HG03520 (cell line): ENCODE measurements around the gene CREB3L2.
"Not testable (repeated sequence)": the region's sequence is repeated elsewhere in the genome, so short reads cannot be mapped to it uniquely, and the experiment has no call there.

Experiments used
- ATAC-seq: cut with Tn5 transposase; IDR thresholded peaks from one replicate; pipeline ENCODE4 v1.9.1; 2021; ENCODE audit warnings: mild to moderate bottlenecking, moderate library complexity; ENCODE audit not compliant: unreplicated experiment

CREB3L2 gene

DNA sequence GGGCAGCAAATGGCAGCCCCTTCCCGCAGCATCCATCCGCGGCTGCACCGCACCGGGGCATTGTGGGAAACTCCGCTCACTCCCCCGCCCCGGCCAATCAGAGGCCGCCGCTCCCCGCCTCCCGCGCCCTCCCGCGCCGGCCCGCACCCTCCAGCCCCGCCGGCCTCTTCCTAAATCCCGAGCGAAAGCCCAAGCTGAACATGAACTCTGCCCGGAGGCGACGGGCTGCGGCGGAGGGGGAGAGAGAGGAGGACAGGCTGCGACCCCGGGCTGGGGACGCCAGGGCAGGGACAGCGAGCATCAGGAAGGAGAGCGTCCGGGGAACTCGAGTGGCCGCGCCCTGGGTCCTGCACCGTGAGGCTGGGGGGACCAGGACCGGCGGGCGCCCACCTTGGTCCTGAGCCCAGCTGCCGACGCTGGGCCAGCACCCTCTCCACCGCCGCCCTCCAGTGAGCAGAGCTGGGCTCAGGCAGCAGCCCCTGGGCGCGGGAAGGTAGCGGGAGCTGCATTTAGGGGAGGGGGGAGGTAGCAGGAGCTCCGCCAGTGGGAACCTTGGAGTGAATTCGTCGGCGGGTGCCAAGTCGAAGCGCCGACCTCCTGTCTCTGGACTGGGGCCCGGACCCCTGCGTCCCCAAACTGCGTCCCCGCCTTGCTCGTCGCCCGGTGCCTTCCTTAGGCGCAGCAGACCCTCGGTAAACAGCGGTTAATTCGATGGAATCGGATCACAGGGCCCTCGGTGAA lies 154.9 kb downstream of the CREB3L2 start, which contains the start of gene DGKI:
Gene DGKI, minus strand, starts transcription at position 148 of the 741 bp plus-strand sequence.
- ATAC-seq: peak; percentile 37

DNA sequence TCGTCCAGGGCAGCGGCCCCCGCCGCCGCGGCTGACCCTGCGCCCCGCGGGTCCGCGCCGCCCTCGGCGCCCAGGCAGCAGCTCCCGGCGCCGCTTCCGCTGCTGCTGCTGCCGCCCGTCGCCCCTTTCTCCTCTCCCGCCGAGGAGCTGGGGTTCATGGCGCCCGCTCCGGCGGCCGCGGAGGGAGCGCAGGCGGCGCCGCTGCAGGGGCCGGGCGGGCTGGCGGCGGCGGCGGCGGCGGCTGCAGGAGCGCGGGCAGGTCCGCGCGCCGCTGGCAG lies 155.4 kb downstream of the CREB3L2 start:
- no peak for ATAC-seq

DNA sequence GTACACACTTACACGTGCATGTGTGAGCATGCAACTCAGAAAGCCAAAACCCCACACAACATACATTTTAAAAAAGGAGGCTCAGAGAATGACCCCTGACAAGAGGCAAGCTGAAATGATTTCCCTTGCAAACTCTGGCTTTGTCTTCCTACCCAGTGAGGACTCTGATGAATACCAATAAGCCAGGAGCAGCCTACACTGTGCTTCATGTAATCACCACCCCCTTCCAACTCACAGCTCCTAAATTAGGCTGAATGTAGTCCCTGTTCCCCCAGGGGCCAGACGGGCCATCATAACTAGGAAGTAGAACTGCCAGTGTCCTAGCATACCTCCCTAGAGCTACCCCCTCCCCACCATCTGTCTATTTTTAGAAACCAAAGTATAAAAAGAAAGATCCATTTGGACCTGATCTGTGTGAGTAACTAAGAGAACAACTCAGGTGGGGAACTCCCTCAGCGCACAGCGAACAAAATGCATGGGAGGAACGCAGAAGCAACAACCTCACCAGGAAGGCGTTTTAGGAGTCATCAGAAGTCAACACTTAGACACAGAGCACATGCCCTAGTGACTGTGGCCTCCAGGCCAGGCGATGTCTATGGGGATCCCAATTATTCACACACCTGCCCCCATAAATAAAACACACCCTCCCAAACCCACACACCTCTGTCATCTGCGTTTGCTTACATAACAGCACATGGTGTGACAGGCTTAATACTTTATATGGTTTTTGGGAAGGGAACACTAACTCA lies 157.0 kb downstream of the CREB3L2 start:
- no peak for ATAC-seq

DNA sequence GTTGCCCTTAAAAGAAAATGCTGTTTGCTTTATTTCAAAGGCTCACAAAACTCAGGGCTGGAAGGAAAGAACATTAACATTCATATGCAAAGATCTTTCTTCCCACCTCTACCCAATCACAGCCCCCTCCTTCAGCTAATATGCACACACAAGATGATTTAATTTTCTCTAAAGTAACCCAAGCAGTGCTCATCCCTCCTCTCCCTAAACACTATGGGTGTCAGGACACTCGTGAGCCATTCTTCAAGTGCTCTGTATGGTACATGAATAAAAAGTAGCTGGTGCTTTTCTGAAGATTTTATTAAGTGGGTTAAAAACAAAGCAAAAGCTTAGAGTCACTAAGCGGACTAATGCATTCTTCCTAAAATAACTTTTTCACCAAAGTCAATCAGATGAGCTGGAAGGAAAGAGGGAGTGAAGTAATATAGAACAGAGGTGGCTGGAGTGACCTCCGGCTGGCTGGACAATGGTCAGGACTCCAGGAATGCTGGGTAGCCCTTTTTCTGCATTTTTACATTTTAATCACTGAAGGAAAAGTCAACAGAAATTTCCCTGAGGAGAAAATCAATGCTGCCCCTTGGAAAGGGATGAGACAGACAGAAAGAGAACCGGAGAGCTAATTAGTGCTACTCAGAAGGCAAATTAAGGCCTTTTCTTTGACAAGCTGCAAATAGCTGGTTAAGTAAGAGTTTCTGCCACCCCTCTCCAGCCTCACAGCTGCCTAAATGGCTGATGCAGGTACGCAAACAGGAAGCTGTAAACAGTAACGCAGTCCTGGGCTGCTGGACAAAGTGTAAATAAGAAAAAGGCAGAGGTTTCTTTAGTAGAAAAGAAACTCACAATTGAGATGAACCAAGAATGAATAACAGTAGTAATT lies 161.7 kb downstream of the CREB3L2 start:
- no peak for ATAC-seq

DNA sequence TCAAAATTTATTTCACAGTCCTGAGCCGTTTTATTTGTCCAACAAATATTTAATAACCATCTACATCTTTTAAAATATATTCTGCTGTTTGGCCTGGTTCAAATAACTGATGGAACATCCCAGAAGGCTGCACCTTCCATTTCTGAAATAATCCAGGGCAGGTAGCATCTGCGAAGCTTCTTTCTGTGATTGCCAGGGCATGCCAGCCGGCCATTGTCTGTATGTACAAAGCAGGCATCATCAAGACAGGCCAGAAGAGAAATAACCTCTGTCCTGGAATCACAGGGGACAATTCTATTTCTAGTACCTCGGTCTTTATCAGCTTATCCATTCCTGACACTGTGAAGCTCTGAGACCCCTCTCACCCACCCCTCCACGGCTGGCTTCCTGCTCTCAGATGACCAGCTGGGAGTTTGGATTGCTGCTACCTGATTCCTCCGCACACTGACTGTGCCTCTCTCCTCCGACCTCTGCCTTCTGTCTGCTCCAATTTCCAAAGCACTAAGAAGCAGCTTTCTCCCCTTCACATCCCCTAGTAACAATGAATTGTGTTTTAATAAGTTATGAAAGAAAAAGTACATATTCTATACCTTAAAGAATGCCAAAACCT lies 163.1 kb downstream of the CREB3L2 start:
- no peak for ATAC-seq

DNA sequence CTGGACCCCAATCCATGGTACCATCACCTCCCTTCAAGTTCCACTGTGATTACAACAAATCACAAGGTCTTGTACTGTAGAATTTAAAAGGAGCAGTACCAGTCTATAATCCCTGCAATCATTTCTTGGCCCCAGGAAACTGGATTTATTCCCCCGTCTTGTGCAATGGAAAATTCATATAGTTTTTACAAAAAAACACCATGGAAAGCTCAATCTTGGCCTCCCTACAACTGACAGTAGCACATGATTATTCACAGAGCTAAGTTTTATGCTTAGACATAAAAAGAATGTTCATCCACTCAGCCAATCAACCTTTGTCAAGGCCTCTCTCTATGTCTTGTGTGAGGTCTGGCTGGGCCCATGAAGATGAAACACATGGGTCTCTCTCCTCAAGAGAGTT lies 165.3 kb downstream of the CREB3L2 start:
- no peak for ATAC-seq

DNA sequence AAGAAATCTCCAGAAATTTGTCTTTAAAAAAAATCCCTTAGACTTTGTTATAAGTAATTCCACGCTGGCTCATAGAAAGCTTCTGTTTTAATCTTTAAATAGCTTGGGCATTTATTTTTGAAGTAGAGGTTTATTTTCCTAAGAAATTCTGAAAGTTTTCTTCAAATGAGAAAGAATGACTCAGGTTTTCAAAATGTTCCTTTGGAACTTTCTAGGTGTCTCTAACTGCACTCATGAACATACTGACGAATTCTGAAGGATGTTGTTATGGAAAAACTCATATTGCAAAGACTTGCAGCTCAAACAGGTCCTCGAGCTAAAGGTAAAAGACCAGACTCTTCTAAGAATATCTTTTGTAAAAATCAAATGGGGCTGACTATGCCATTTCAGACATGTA lies 165.8 kb downstream of the CREB3L2 start:
- no peak for ATAC-seq

DNA sequence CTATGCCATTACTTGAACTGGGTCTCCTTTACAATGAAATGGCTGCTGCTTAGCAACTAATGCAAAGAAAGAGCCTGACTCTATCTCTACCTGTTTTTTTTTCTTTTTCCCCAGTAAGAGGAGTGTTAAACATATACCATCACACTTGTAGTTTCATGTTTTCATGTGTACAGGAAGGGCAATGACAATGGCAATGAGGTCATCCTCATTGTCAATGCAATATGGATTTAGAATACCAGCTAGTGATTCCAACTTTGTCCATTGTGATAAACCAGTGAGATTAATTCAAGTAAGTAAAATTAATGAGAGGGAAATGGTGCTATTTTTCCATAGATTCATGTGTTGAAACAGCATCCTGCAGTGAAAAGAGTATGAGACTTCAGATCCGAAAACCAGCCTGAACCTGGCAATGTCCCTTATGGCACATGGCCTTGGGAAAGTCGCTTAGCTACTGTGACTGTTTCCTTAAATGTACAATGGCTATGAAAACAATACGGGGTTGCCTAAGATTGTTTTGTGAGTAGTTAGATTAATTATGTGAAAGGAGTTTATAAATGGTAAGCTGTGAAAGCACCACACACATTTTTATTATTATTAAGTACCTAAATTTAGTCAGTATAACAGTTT lies 166.3 kb downstream of the CREB3L2 start:
- no peak for ATAC-seq

DNA sequence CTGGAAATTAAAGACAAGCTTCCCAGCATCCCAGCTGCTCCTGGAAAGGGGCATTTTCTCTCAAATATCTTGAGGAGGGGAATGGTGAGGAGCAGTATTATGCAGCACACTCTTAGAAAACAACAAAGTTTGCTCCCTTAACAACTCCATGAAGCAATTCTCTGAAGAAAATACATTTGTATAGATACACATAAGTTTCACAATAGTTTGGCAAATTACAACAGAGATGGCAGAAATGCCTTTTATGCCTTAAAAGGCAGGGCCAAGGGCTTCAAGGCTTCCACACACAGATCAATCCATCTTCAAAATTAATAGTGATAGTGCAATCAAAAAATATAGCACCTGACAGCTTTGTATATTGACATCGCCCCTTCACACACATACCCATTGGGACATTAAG lies 167.3 kb downstream of the CREB3L2 start:
- ATAC-seq: no peak

DNA sequence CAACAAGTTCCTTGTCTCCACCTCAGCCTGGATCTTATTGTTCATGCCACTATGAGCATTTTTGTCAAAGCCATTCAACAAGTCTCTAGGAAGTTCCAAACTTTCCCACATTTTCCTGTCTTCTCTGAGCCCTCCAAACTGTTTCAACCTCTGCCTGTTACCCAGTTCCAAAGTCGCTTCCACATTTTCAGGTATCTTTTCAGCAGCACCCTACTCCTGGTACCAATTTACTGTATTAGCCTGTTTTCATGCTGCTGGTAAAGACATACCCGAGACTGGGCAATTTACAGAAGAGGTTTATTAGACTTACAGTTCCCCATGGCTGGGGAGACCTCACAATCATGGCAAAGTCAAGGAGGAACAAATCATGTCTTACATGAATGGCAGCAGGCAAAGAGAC lies 168.9 kb downstream of the CREB3L2 start:
- ATAC-seq: not testable (repeated sequence)

DNA sequence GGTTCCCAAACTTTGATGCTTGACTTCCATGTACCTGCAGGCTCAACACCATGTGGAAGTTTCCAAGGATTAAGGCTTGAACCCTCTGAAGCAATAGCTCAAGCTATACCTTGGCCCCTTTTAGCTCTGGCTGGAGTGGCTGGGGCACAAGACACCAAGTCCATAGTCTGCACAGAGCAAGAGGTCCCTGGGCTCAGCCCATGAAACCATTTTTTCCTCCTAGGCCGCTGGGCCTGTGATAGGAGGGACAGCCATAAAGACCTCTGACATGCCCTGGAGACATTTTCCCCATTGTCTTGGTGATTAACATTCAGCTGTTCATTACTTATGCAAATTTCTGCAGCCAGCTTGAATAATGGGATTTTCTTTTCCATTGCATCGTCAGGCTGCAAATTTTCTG lies 169.5 kb downstream of the CREB3L2 start:
- no peak for ATAC-seq

DNA sequence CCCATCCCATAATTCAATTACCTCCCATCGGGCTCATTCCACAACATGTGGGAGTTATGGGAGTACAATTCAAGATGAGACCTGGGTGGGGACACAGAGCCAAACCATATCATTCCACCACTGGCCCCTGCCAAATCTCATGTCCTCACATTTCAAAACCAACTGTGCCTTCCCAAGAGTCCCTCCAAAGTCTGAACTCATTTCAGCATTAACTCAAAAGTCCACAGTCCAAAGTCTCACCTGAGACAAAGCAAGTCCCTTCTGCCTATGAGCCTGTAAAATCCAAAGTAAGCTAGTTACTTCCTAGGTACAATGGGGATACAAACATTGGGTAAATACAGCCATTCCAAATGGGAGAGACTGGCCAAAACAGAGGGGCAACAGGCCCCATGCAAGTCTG lies 170.3 kb downstream of the CREB3L2 start:
- not testable (repeated sequence) for ATAC-seq

DNA sequence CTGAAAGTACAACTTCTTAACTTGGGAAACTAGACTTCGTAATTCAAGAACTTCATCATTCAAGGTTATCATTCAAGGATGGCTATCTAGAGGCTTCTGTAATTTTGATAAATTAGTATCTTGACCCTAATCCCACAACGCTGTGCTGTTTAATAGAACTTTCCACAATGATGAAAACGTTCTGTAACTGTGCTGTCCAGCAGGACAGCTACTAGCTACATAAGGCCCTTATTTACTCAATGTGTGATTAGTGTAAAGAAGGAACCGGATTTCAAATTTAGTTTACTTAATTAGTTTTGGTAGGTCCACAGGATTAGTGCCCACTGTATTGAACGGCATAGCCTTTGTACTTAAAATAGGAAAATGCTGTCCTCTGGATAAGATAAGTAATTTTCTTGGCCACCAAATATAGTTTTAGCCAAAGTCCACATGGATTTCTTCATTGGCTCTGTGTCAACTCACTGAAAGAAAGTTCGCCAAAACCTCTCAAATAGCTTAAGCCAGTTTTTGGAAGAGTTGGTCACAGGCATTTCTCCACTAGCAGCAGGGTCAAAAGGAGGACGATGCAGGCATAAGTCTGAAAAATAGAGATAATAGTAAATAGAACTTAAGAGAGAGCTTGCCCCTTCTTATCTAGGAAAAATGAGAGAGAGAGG lies 172.4 kb downstream of the CREB3L2 start:
- no peak for ATAC-seq

DNA sequence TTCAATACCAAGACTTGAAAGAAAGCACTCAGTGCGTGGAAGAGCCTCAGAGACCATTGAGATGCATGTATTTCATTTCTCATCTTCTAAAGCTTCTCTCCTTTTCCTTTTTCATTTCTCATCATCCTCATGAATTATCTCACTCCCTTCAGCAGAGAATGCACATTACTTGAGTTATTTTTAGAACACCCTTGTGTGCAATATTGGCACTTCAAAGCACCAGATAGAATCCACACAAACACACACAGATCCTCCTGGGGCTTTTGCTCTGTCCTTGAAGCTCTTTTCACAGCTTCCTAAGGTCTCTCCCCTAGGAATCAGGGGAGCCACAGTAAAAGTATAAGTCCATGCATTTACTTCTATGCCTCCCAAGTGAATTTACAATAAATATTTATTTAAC lies 173.4 kb downstream of the CREB3L2 start:
- ATAC-seq: no peak

DNA sequence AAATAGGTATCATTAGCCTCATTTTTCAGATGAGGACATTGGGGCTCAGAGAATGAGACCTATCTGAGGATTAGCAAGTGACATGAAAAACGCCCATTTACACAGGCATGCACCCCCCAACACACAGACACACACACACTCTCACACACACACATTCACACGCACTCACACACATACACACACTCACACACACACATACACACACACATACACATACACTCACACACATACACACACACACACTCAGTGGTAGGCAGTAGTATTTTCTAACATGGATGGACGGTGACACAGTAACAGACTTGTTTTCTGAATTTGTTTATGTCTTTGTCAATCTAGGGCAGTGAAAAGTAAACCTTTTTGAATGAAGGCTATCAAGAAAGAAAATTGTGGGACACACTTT lies 176.4 kb downstream of the CREB3L2 start:
- no peak for ATAC-seq
